ENCODE results near the gene WDR83. TPM values are rescaled to one million over a fixed set of nuclear protein-coding genes. Genes with fewer than 3 reads are reported as not detected.

WDR83 gene
- total and polyA plus RNA-seq, 2 of the 8 experiments (the other 6 are each of a cell fraction or from before 2014, with no cell fraction given): 12.6 to 15.3 TPM

DNA sequence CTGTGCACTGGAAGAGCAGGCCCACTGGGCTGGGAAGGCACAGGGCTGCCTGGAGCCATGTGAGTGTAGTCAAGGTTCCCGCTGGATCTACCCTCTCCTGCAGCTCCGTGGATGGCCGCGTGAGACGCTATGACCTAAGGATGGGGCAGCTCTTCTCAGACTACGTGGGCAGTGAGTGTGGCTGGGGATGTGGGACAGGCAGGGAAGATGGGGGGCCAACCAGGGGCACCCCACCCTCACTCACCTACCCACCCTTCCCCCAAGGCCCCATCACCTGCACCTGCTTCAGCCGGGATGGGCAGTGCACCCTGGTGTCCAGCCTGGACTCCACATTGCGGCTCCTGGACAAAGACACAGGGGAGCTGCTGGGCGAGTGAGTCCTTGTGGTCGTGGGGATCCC, 6.1 kb downstream of the WDR83 start:
- H3K18ac ChIP-seq (ENCODE audit: extremely low read depth, low read length): no peak overlapping the region
- H3K4me3 ChIP-seq (ENCODE audit: extremely low read depth in 1 of 4, insufficient read depth in 2 of 4, low read depth in 3 of 4, low read length in 4 of 4): no peak overlapping the region
- no peak overlapping the region for H3K56ac ChIP-seq (replicated peaks; ENCODE audit: insufficient read length, low read depth, low read length)
- ChIA-PET POLR2A (ENCODE audit: partially characterized antibody) (interaction anchor here (0.6 to 3.2 kb wide), 13 partner anchors 7 to 111 kb away, joined by 3 to 19 read pairs (median 3); partner anchors contain the start of genes DHPS and FBXW9), CTCF (ENCODE audit: partially characterized antibody) (interaction anchor here (0.5 to 3.1 kb wide), 29 partner anchors 8 to 790 kb away, joined by 3 to 14 read pairs (median 4); partner anchors contain the start of genes GNG14 and ZNF564)
- H2AK5ac ChIP-seq (ENCODE audit: low read depth, low read length): no peak overlapping the region
- H3K27ac ChIP-seq (ENCODE audit: low read depth, low read length): no peak overlapping the region
- DNase-seq (ENCODE audit: low read depth in 1 of 2, low spot score in 2 of 2): no peak
- FAIRE-seq: no peak
- 89% methylated on average over 10 of the region's 10 CpGs; no CpG with 5 or more reads in 1 of the 2 experiments for WGBS, 2 experiments (ENCODE audit: extremely low coverage in 1 of 2, insufficient coverage in 1 of 2, insufficient read length in 1 of 2, insufficient replicate concordance in 2 of 2, low coverage in 1 of 2, low lambda C conversion rate in 2 of 2, missing lambda C conversion rate in 1 of 2)
- H2BK12ac ChIP-seq (ENCODE audit: low read depth, low read length): no peak overlapping the region
- peaks cover 22 to 41% (median 34%) of the 10 kb centered on the region in 4 experiments for H3K36me3 ChIP-seq (ENCODE audit: control insufficient read depth in 2 of 4, insufficient read depth in 4 of 4, low read length in 3 of 4)
- no peak overlapping the region for H3K9ac ChIP-seq (replicated peaks in 1 of 4; ENCODE audit: extremely low read depth in 1 of 4, low read depth in 3 of 4, low read length in 3 of 4)
- no peaks in the 10 kb centered on the region for H3K9me3 ChIP-seq (ENCODE audit: insufficient read depth in 2 of 2, low read depth in 1 of 2, low read length in 1 of 2)
- H2BK120ac ChIP-seq (replicated peaks; ENCODE audit: low read depth, low read length): no peak overlapping the region
- H4K91ac ChIP-seq (replicated peaks; ENCODE audit: insufficient read length, low read length): no peak overlapping the region
- no peak overlapping the region for H2BK5ac ChIP-seq (ENCODE audit: low read depth, low read length)
- peaks cover 12% of the 10 kb centered on the region for H3K23me2 ChIP-seq (ENCODE audit: low read depth, low read length)
- no peak overlapping the region for H3K4ac ChIP-seq (replicated peaks; ENCODE audit: insufficient read length, low read depth, low read length)
- H3K23ac ChIP-seq (ENCODE audit: insufficient read length): no peak overlapping the region
- no peak overlapping the region for H3K4me2 ChIP-seq (ENCODE audit: insufficient read depth in 1 of 2, low read depth in 2 of 2, low read length in 2 of 2)
- peaks cover 4% of the 10 kb centered on the region; the same call in 1 of the 2 replicates for H3K79me1 ChIP-seq (ENCODE audit: low read depth, low read length)
- no peak overlapping the region for H3K14ac ChIP-seq (ENCODE audit: insufficient read length)
- no peak overlapping the region for H4K5ac ChIP-seq (ENCODE audit: insufficient read length, low read depth, low read length)
- H2BK15ac ChIP-seq (ENCODE audit: low read length): no peak overlapping the region
- peaks cover 0 to 16% of the 10 kb centered on the region in 2 experiments; a peak in 1 of 4 replicates for H3K79me2 ChIP-seq (ENCODE audit: control insufficient read depth in 1 of 2, insufficient read depth in 2 of 2, low read length in 2 of 2)
- TF ChIP-seq BRCA1 (IDR thresholded peaks at IDR 0.05; ENCODE audit: low read depth, low read length) (no peak), RAD21 (IDR thresholded peaks at IDR 0.05 in 1 of 2, conservative IDR thresholded peaks at IDR 0.05 in 1 of 2; ENCODE audit: low read depth in 2 of 2, low read length in 2 of 2) (0 out of 4 replicates have a peak, but pooled peaks of 1 of the 2 experiments have one; percentile 5), POLR2A (IDR thresholded peaks at IDR 0.05; ENCODE audit: control extremely low read depth in 1 of 2, low read depth in 2 of 2, low read length in 2 of 2) (peak in 1 of 2 experiments; percentile 55; a peak in 1 of 3 replicates), POLR2AphosphoS5 (IDR thresholded peaks at IDR 0.05; ENCODE audit: low read depth, low read length) (peak; percentile 52; the same call in 1 of the 2 replicates)
- TF ChIP-seq, protein P1, sequence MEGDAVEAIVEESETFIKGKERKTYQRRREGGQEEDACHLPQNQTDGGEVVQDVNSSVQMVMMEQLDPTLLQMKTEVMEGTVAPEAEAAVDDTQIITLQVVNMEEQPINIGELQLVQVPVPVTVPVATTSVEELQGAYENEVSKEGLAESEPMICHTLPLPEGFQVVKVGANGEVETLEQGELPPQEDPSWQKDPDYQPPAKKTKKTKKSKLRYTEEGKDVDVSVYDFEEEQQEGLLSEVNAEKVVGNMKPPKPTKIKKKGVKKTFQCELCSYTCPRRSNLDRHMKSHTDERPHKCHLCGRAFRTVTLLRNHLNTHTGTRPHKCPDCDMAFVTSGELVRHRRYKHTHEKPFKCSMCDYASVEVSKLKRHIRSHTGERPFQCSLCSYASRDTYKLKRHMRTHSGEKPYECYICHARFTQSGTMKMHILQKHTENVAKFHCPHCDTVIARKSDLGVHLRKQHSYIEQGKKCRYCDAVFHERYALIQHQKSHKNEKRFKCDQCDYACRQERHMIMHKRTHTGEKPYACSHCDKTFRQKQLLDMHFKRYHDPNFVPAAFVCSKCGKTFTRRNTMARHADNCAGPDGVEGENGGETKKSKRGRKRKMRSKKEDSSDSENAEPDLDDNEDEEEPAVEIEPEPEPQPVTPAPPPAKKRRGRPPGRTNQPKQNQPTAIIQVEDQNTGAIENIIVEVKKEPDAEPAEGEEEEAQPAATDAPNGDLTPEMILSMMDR (IDR thresholded peaks at IDR 0.05; ENCODE audit: control extremely low read depth in 1 of 3, insufficient read depth in 1 of 3, low read depth in 1 of 3, low read length in 3 of 3): peak in 2 of 3 experiments; percentile 26 to 49; a peak in 2 of 4 replicates
- H3K4me1 ChIP-seq (replicated peaks in 1 of 4; ENCODE audit: control insufficient read depth in 3 of 4, insufficient read depth in 4 of 4, low read length in 3 of 4): peaks cover 0 to 7% (median 2%) of the 10 kb centered on the region in 4 experiments; a peak in 4 of 7 replicates
- no peak overlapping the region for H2AFZ ChIP-seq (ENCODE audit: low read length)
- no peak overlapping the region for H2BK20ac ChIP-seq (ENCODE audit: low read length)
- H4K8ac ChIP-seq (ENCODE audit: extremely low read depth, insufficient read depth, low read length): no peak overlapping the region
- no peaks in the 10 kb centered on the region for H3K27me3 ChIP-seq (replicated peaks in 1 of 4; ENCODE audit: control insufficient read depth in 3 of 4, extremely low read depth in 1 of 4, insufficient read depth in 3 of 4, low read length in 3 of 4)
- H4K20me1 ChIP-seq (replicated peaks in 1 of 2; ENCODE audit: control insufficient read depth in 1 of 2, insufficient read depth in 2 of 2, low read length in 2 of 2): peaks cover 3 to 25% of the 10 kb centered on the region in 2 experiments

Data from H1 (cell line).